ENCODE data around the gene ZSCAN5A.

The ZSCAN5A gene

DNA sequence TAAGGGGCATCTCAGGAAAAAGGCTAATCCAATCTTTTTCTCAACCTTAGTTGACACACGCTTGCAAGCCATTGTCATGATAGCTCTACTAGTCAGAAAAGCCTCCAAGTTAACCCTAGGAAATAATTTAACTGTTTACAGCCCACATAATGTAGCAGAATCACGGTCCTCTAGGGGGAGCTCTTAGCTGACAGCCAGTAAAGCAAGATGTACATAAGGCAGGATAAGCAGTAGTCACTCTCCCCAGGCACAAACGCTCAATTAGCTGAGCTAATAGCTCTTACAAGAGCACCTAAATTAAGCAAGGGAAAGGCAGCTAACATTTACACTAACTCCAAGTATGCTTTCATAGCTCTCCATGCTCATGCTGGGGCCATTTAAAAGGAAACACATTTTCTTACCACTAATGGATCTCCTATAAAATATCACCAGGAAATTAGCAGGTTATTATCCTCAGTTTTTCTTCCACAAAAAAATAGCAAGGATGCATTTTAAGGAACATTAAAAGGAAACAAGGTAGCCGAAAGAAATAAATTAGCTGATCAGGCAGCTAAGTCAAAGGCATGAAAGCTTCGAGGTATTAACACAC is 33.7 kb upstream of the ZSCAN5A start:
- TF ChIP-seq RARB (CRISPR knock-in tag; IDR thresholded peaks at IDR 0.05) (no peak), SNAI2 (CRISPR knock-in tag; IDR thresholded peaks at IDR 0.05) (no peak), ISL1 (CRISPR knock-in tag; IDR thresholded peaks at IDR 0.05) (no peak), ARNTL (CRISPR knock-in tag; IDR thresholded peaks at IDR 0.05; ENCODE audit: borderline replicate concordance, low read depth) (no peak), ESRRG (CRISPR knock-in tag; IDR thresholded peaks at IDR 0.05) (no peak), BACH2 (CRISPR knock-in tag; IDR thresholded peaks at IDR 0.05; ENCODE audit: borderline replicate concordance) (no peak), ZNF70 (CRISPR knock-in tag; IDR thresholded peaks at IDR 0.05) (no peak), ZNF565 (CRISPR knock-in tag; conservative IDR thresholded peaks at IDR 0.05; ENCODE audit: low read depth) (no peak), PPARA (CRISPR knock-in tag; IDR thresholded peaks at IDR 0.05; ENCODE audit: borderline replicate concordance) (no peak), OSR1 (CRISPR knock-in tag; IDR thresholded peaks at IDR 0.05) (no peak), TCF4 (CRISPR knock-in tag; IDR thresholded peaks at IDR 0.05; ENCODE audit: borderline replicate concordance) (no peak), ZFP3 (CRISPR knock-in tag; IDR thresholded peaks at IDR 0.05) (no peak), ZFP30 (CRISPR knock-in tag; IDR thresholded peaks at IDR 0.05) (no peak), TOX (CRISPR knock-in tag; IDR thresholded peaks at IDR 0.05; ENCODE audit: borderline replicate concordance) (no peak), GLIS3 (CRISPR knock-in tag; IDR thresholded peaks at IDR 0.05) (no peak)
- TF ChIP-seq, protein P1, sequence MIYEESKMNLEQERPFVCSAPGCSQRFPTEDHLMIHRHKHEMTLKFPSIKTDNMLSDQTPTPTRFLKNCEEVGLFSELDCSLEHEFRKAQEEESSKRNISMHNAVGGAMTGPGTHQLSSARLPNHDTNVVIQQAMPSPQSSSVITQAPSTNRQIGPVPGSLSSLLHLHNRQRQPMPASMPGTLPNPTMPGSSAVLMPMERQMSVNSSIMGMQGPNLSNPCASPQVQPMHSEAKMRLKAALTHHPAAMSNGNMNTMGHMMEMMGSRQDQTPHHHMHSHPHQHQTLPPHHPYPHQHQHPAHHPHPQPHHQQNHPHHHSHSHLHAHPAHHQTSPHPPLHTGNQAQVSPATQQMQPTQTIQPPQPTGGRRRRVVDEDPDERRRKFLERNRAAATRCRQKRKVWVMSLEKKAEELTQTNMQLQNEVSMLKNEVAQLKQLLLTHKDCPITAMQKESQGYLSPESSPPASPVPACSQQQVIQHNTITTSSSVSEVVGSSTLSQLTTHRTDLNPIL (CRISPR knock-in tag; IDR thresholded peaks at IDR 0.05; ENCODE audit: low read depth): no peak
- TF ChIP-seq, protein P2, sequence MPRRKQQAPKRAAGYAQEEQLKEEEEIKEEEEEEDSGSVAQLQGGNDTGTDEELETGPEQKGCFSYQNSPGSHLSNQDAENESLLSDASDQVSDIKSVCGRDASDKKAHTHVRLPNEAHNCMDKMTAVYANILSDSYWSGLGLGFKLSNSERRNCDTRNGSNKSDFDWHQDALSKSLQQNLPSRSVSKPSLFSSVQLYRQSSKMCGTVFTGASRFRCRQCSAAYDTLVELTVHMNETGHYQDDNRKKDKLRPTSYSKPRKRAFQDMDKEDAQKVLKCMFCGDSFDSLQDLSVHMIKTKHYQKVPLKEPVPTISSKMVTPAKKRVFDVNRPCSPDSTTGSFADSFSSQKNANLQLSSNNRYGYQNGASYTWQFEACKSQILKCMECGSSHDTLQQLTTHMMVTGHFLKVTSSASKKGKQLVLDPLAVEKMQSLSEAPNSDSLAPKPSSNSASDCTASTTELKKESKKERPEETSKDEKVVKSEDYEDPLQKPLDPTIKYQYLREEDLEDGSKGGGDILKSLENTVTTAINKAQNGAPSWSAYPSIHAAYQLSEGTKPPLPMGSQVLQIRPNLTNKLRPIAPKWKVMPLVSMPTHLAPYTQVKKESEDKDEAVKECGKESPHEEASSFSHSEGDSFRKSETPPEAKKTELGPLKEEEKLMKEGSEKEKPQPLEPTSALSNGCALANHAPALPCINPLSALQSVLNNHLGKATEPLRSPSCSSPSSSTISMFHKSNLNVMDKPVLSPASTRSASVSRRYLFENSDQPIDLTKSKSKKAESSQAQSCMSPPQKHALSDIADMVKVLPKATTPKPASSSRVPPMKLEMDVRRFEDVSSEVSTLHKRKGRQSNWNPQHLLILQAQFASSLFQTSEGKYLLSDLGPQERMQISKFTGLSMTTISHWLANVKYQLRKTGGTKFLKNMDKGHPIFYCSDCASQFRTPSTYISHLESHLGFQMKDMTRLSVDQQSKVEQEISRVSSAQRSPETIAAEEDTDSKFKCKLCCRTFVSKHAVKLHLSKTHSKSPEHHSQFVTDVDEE (CRISPR knock-in tag; IDR thresholded peaks at IDR 0.05): no peak
- TF ChIP-seq, protein P3, sequence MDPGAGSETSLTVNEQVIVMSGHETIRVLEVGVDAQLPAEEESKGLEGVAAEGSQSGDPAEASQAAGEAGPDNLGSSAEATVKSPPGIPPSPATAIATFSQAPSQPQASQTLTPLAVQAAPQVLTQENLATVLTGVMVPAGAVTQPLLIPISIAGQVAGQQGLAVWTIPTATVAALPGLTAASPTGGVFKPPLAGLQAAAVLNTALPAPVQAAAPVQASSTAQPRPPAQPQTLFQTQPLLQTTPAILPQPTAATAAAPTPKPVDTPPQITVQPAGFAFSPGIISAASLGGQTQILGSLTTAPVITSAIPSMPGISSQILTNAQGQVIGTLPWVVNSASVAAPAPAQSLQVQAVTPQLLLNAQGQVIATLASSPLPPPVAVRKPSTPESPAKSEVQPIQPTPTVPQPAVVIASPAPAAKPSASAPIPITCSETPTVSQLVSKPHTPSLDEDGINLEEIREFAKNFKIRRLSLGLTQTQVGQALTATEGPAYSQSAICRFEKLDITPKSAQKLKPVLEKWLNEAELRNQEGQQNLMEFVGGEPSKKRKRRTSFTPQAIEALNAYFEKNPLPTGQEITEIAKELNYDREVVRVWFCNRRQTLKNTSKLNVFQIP (CRISPR knock-in tag; IDR thresholded peaks at IDR 0.05; ENCODE audit: borderline replicate concordance, low read depth): no peak
- TF ChIP-seq, protein P4, sequence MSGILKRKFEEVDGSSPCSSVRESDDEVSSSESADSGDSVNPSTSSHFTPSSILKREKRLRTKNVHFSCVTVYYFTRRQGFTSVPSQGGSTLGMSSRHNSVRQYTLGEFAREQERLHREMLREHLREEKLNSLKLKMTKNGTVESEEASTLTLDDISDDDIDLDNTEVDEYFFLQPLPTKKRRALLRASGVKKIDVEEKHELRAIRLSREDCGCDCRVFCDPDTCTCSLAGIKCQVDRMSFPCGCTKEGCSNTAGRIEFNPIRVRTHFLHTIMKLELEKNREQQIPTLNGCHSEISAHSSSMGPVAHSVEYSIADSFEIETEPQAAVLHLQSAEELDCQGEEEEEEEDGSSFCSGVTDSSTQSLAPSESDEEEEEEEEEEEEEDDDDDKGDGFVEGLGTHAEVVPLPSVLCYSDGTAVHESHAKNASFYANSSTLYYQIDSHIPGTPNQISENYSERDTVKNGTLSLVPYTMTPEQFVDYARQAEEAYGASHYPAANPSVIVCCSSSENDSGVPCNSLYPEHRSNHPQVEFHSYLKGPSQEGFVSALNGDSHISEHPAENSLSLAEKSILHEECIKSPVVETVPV (CRISPR knock-in tag; IDR thresholded peaks at IDR 0.05): no peak
- ATAC-seq: no peak

DNA sequence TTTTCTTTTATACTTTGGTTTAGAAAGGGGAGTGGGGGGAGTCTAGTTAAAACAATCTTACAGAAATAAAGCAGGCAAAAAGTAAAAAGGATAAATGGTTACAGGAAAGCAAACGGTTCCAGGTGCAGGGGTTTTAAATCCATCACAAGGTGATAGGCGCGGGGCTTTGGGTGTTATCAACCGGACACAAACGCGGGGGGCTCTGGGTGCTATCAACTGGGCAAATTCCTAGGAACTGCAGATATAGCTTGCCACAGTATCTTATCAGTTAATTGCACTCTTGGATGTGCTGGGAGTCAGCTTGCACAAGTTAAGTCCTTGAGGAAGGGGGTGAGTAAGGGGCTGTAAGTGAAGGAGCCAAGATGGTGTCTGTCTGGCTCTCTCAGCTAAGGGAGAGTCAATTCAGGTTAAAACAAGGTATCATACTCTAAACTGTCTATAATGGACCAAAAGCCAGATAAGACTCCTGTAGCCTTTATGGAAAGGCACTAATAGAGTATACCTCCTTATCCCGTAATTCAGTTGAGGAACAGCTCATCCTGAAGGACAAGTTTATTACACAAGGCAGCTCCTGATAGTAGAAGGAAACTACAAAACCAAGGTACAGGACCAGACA is 32.6 kb upstream of the ZSCAN5A start:
- no peak for ATAC-seq
- no peak for TF ChIP-seq TCF4 (CRISPR knock-in tag; IDR thresholded peaks at IDR 0.05; ENCODE audit: borderline replicate concordance)
- no peak for TF ChIP-seq SNAI2 (CRISPR knock-in tag; IDR thresholded peaks at IDR 0.05)
- TF ChIP-seq CSDC2 (CRISPR knock-in tag; IDR thresholded peaks at IDR 0.05): no peak
- TF ChIP-seq ZNF70 (CRISPR knock-in tag; IDR thresholded peaks at IDR 0.05): no peak

DNA sequence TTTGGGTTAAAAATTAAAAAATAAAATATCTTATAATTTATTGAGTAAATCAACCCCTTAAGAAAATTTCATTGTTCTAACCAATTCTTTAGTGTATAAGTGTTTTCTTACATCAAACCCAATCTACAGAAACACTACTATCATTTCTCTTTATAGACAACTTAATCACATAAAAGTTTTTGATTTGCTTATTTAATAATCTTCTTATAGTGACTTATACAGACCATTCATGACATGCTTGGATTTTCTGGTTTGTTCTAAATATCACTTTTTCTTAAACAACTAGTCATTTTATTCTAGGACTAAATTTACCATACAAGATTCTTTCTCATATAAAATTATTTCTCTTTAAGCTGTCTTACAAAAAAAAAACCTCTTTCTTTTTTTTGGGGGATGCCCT is 27.3 kb upstream of the ZSCAN5A start:
- no peak for ATAC-seq
- no peak for TF ChIP-seq SNAI2 (CRISPR knock-in tag; IDR thresholded peaks at IDR 0.05)
- no peak for TF ChIP-seq ZFP30 (CRISPR knock-in tag; IDR thresholded peaks at IDR 0.05)
- no peak for TF ChIP-seq ZFP3 (CRISPR knock-in tag; IDR thresholded peaks at IDR 0.05)
- TF ChIP-seq, protein P4 (CRISPR knock-in tag; IDR thresholded peaks at IDR 0.05): no peak
- TF ChIP-seq, protein P5, sequence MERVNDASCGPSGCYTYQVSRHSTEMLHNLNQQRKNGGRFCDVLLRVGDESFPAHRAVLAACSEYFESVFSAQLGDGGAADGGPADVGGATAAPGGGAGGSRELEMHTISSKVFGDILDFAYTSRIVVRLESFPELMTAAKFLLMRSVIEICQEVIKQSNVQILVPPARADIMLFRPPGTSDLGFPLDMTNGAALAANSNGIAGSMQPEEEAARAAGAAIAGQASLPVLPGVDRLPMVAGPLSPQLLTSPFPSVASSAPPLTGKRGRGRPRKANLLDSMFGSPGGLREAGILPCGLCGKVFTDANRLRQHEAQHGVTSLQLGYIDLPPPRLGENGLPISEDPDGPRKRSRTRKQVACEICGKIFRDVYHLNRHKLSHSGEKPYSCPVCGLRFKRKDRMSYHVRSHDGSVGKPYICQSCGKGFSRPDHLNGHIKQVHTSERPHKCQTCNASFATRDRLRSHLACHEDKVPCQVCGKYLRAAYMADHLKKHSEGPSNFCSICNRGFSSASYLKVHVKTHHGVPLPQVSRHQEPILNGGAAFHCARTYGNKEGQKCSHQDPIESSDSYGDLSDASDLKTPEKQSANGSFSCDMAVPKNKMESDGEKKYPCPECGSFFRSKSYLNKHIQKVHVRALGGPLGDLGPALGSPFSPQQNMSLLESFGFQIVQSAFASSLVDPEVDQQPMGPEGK (CRISPR knock-in tag; IDR thresholded peaks at IDR 0.05; ENCODE audit: borderline replicate concordance): no peak
- no peak for TF ChIP-seq RARB (CRISPR knock-in tag; IDR thresholded peaks at IDR 0.05)
- TF ChIP-seq PPARA (CRISPR knock-in tag; IDR thresholded peaks at IDR 0.05; ENCODE audit: borderline replicate concordance): no peak
- TF ChIP-seq OSR1 (CRISPR knock-in tag; IDR thresholded peaks at IDR 0.05): no peak
- TF ChIP-seq CSDC2 (CRISPR knock-in tag; IDR thresholded peaks at IDR 0.05): no peak
- no peak for TF ChIP-seq ISL1 (CRISPR knock-in tag; IDR thresholded peaks at IDR 0.05)
- no peak for TF ChIP-seq ESRRG (CRISPR knock-in tag; IDR thresholded peaks at IDR 0.05)
- TF ChIP-seq, protein P3 (CRISPR knock-in tag; IDR thresholded peaks at IDR 0.05; ENCODE audit: borderline replicate concordance, low read depth): no peak
- TF ChIP-seq ARNTL (CRISPR knock-in tag; IDR thresholded peaks at IDR 0.05; ENCODE audit: borderline replicate concordance, low read depth): no peak
- TF ChIP-seq BACH2 (CRISPR knock-in tag; IDR thresholded peaks at IDR 0.05; ENCODE audit: borderline replicate concordance): no peak
- TF ChIP-seq GLIS3 (CRISPR knock-in tag; IDR thresholded peaks at IDR 0.05): no peak
- no peak for TF ChIP-seq ZNF565 (CRISPR knock-in tag; conservative IDR thresholded peaks at IDR 0.05; ENCODE audit: low read depth)
- no peak for TF ChIP-seq ZNF70 (CRISPR knock-in tag; IDR thresholded peaks at IDR 0.05)

All from SK-N-SH treated with all-trans-retinoic acid at 6 μM for 48 hours (cell line).